Adrenal gland (tissue), 5 donors: ENCODE data around the gene GTF2F1.

Experiments used
- CTCF ChIP-seq, 6 experiments: fragments of 450-650 bp in 4 of 6; fragments of 200-600 bp in 2 of 6; sonication (generic) in 1 of 6; IDR thresholded peaks; 1 replicate in 5 of 6; 2 replicates in 1 of 6; pipeline versions ENCODE4 v1.5.1 to v1.8.0; 2016 to 2021; ENCODE audit warnings: antibody characterized with exemption in 6 of 6, mild to moderate bottlenecking in 2 of 6, moderate library complexity in 1 of 6
- POLR2A ChIP-seq, 2 donors: fragments of 450-650 bp; IDR thresholded peaks; one replicate each; pipeline ENCODE4 v1.6.1; 2017; ENCODE audit warnings: antibody characterized with exemption in 2 of 2, mild to moderate bottlenecking in 2 of 2, moderate library complexity in 1 of 2
- donor health status: DM: no; HTN: no; CAD: no.

GRCh38 chr19:6440905-6441304, 47.9 kb upstream of the GTF2F1 start:
- TF ChIP-seq CTCF (IDR thresholded peaks at IDR 0.05) (no peak), POLR2A (IDR thresholded peaks at IDR 0.05) (no peak)
